A549 (cell line): Measurements from ENCODE around the gene USH1C. TPM values are rescaled to one million over a fixed set of nuclear protein-coding genes. Genes with fewer than 3 reads are reported as not detected.
A peak's percentile ranks its signal among the peaks of the same experiment; 100 is the strongest.

Source experiments
- ATAC-seq, 2 experiments: fragments of 200-7000 bp in 1 of 2; fragments of >200 bp in 1 of 2; cut with Nextera tagmentation in 1 of 2; cut with Tn5 transposase in 1 of 2; 3 replicates each; pipeline versions ENCODE4 v1.8.0 to v1.9.1; 2018 to 2020; ENCODE audit warnings: mild to moderate bottlenecking in 1 of 2, moderate library complexity in 1 of 2
- CTCF ChIA-PET: fragments of 300-600 bp; sonication (Branson Sonifier 250); formaldehyde crosslinking; extraction: SDS; loops from one replicate; lab custom pipeline; 2021; ENCODE audit warnings: antibody characterized with exemption, inconsistent platforms; lab: Yijun Ruan, JAX
- POLR2A ChIA-PET: fragments of 350-600 bp; formaldehyde crosslinking; extraction: SDS; loops from one replicate; lab custom pipeline; 2021; ENCODE audit warnings: antibody characterized with exemption, inconsistent platforms; lab: Yijun Ruan, JAX
- DNase-seq, 2 experiments: peaks; one replicate each; pipeline versions ENCODE4 v3.0.0 to v3.0.0-alpha.2; 2011 to 2016; ENCODE audit warnings: low read depth in 1 of 2, low spot score in 1 of 2
- FAIRE-seq: peaks from 2 replicates; lab custom pipeline; 2011; peaks lifted over from hg19 to GRCh38; lab: Jason Lieb, UNC
- H3K27ac ChIP-seq, 2 experiments: fragments of >200 bp; sonication (Bioruptor Twin); formaldehyde crosslinking; 3 replicates each; pipeline ENCODE4 v1.5.1; 2016 to 2017
- H3K4me1 ChIP-seq: fragments of >200 bp; sonication (Bioruptor Twin); formaldehyde crosslinking; 3 replicates; pipeline ENCODE4 v1.6.1; 2016
- H3K4me2 ChIP-seq: fragments of >200 bp; sonication (Bioruptor Twin); formaldehyde crosslinking; 3 replicates; pipeline ENCODE4 v1.6.1; 2016
- H3K4me3 ChIP-seq: fragments of >200 bp; sonication (Bioruptor Twin); formaldehyde crosslinking; 3 replicates; pipeline ENCODE4 v1.5.1; 2016
- H3K9me3 ChIP-seq: fragments of >200 bp; sonication (Bioruptor Twin); formaldehyde crosslinking; 3 replicates; pipeline ENCODE4 v1.6.1; 2016
- CBX2 ChIP-seq: fragments of 200-600 bp; sonication (generic); IDR thresholded peaks from 2 replicates; pipeline ENCODE4 v1.6.1; 2016; ENCODE audit warnings: low read depth, mild to moderate bottlenecking, borderline replicate concordance
- CEBPB ChIP-seq, 2 experiments: fragments of >200 bp in 1 of 2; sonication (Bioruptor Twin) in 1 of 2; formaldehyde crosslinking in 1 of 2; IDR thresholded peaks; 2 replicates each; pipeline ENCODE4 v1.6.1; 2012 to 2016
- CHD4 ChIP-seq: fragments of 200-600 bp; sonication (generic); IDR thresholded peaks from 2 replicates; pipeline ENCODE4 v1.6.1; 2016; ENCODE audit warnings: antibody characterized with exemption, mild to moderate bottlenecking, borderline replicate concordance
- CTCF ChIP-seq: fragments of >200 bp; sonication (Bioruptor Twin); formaldehyde crosslinking; IDR thresholded peaks from 3 replicates; pipeline ENCODE4 v1.5.1; 2016
- EHF ChIP-seq: fragments of 250-450 bp; sonication (Bioruptor Pico); IDR thresholded peaks from 2 replicates; pipeline ENCODE4 v1.5.0; 2020; ENCODE audit warnings: mild to moderate bottlenecking
- FOSL2 ChIP-seq, 2 experiments: fragments of 450-650 bp in 1 of 2; fragments of >200 bp in 1 of 2; sonication (Bioruptor Twin) in 1 of 2; formaldehyde crosslinking; IDR thresholded peaks; 2 replicates each; pipeline versions ENCODE4 v1.5.0 to v1.6.1; 2016 to 2020; ENCODE audit warnings: mild to moderate bottlenecking in 1 of 2, moderate library complexity in 1 of 2
- FOXS1 ChIP-seq: fragments of 250-450 bp; sonication (Bioruptor Pico); IDR thresholded peaks from 2 replicates; pipeline ENCODE4 v1.5.0; 2020; ENCODE audit warnings: mild to moderate bottlenecking, moderate library complexity
- HES2 ChIP-seq: fragments of >200 bp; sonication (Bioruptor Twin); formaldehyde crosslinking; IDR thresholded peaks from 2 replicates; pipeline ENCODE4 v1.6.1; 2016
- HMGXB4 ChIP-seq: fragments of 250-450 bp; sonication (Bioruptor Pico); IDR thresholded peaks from 2 replicates; pipeline ENCODE4 v1.5.0; 2021; ENCODE audit warnings: mild to moderate bottlenecking, moderate library complexity, borderline replicate concordance
- HOXA7 ChIP-seq: fragments of 250-450 bp; sonication (Bioruptor Pico); IDR thresholded peaks from 2 replicates; pipeline ENCODE4 v1.5.0; 2020; ENCODE audit warnings: mild to moderate bottlenecking, moderate library complexity
- JUN ChIP-seq, 2 experiments: fragments of >200 bp; sonication (Bioruptor Twin); formaldehyde crosslinking; IDR thresholded peaks; 2 replicates in 1 of 2; 3 replicates in 1 of 2; pipeline ENCODE4 v1.6.1; 2016 to 2017
- KDM5A ChIP-seq: fragments of 200-600 bp; sonication (generic); IDR thresholded peaks from 2 replicates; pipeline ENCODE4 v1.6.1; 2016; ENCODE audit warnings: antibody characterized with exemption, mild to moderate bottlenecking
- MAX ChIP-seq: IDR thresholded peaks from 2 replicates; pipeline ENCODE4 v1.6.1; 2012
- MAZ ChIP-seq: fragments of 150-350 bp; IDR thresholded peaks from 2 replicates; pipeline ENCODE4 v1.6.1; 2014; ENCODE audit warnings: antibody characterized with exemption, low read depth, low read length, borderline replicate concordance
- NR3C1 ChIP-seq: fragments of >200 bp; sonication (Bioruptor Twin); formaldehyde crosslinking; IDR thresholded peaks from 3 replicates; pipeline ENCODE4 v1.6.1; 2017
- PBX3 ChIP-seq: IDR thresholded peaks from 2 replicates; pipeline ENCODE4 v1.6.1; 2012
- POLR2A ChIP-seq: IDR thresholded peaks from 2 replicates; pipeline ENCODE4 v1.6.1; 2012; ENCODE audit warnings: mild to moderate bottlenecking, low read length
- RAD21 ChIP-seq, 2 experiments: fragments of >200 bp in 1 of 2; sonication (Bioruptor Twin) in 1 of 2; formaldehyde crosslinking in 1 of 2; IDR thresholded peaks in 1 of 2; conservative IDR thresholded peaks in 1 of 2; 2 replicates in 1 of 2; 3 replicates in 1 of 2; pipeline ENCODE4 v1.6.1; 2012 to 2018; ENCODE audit warnings: inconsistent platforms in 1 of 2
- RARB ChIP-seq: fragments of 250-450 bp; sonication (Bioruptor Pico); IDR thresholded peaks from 2 replicates; pipeline ENCODE4 v1.8.0; 2021; ENCODE audit warnings: mild to moderate bottlenecking, moderate library complexity
- SMC3 ChIP-seq: fragments of >200 bp; sonication (Bioruptor Twin); formaldehyde crosslinking; IDR thresholded peaks from 3 replicates; pipeline ENCODE4 v1.6.1; 2018; ENCODE audit warnings: inconsistent platforms
- SREBF2 ChIP-seq: fragments of 450-650 bp; IDR thresholded peaks from 2 replicates; pipeline ENCODE4 v1.6.1; 2014; ENCODE audit warnings: mild to moderate bottlenecking, moderate library complexity
- USF2 ChIP-seq: fragments of 450-650 bp; IDR thresholded peaks from 2 replicates; pipeline ENCODE4 v1.6.1; 2014; ENCODE audit warnings: antibody characterized with exemption
- ZC3H11A ChIP-seq: fragments of 450-650 bp; IDR thresholded peaks from 2 replicates; pipeline ENCODE4 v1.6.1; 2014; ENCODE audit warnings: antibody characterized with exemption, mild to moderate bottlenecking
- ZFP36 ChIP-seq: fragments of 450-650 bp; IDR thresholded peaks from 2 replicates; pipeline ENCODE4 v1.6.1; 2014; ENCODE audit warnings: borderline replicate concordance; ENCODE audit not compliant: partially characterized antibody
- ZNF302 ChIP-seq: fragments of 250-450 bp; sonication (Bioruptor Pico); IDR thresholded peaks from 2 replicates; pipeline ENCODE4 v1.9.0; 2021; ENCODE audit warnings: inconsistent platforms, mild to moderate bottlenecking, moderate library complexity
- WGBS: methylation state at CpG from one replicate; pipeline ENCODE4 v1.1.6; 2017; ENCODE audit errors: missing lambda C conversion rate; 5-methylcytosine and 5-hydroxymethylcytosine counted together
- polyA plus RNA-seq, 4 experiments: library from polyadenylated mRNA; depleted of rRNA in 3 of 4; stranded (reverse); fragments of >200 nt; fragmentation: RNase III in 1 of 4; extraction: RNeasy Plus Mini Kit Qiagen cat#74134 plus additional on column Dnase treatment in 1 of 4; gene quantifications; 2 replicates in 3 of 4; 3 replicates in 1 of 4; pipeline ENCODE4 v1.2.3, GENCODE V29; 2011 to 2017

Gene USH1C
- polyA plus RNA-seq, 2 of the 4 experiments (the other 2 are of a cell fraction): 3.2 to 8.6 TPM

- ChIA-PET POLR2A (no interaction called here), CTCF (interaction anchor here (1.0 to 45.8 kb wide), 5 partner anchors 20 to 303 kb away, joined by 3 to 1119 read pairs (median 3); partner anchors contain the start of gene KCNJ11)
- H3K4me3 ChIP-seq: no peak overlapping the region
- H3K4me2 ChIP-seq: no peak overlapping the region
- ATAC-seq: no peak
- no peak for DNase-seq
- no peak overlapping the region for H3K27ac ChIP-seq
- H3K4me1 ChIP-seq: peaks cover 6% of the 10 kb centered on the region; the same call in 2 of the 3 replicates
- no peak for TF ChIP-seq CHD4
- no peak for TF ChIP-seq ZNF302 (CRISPR knock-in tag)
- TF ChIP-seq FOSL2 (IDR thresholded peaks at IDR 0.05): no peak
- no peak for TF ChIP-seq FOSL2 (CRISPR knock-in tag; IDR thresholded peaks at IDR 0.05)
- no peak for FAIRE-seq
- WGBS: 46% methylated on average over 2 of the region's 2 CpGs
- no peaks in the 10 kb centered on the region for H3K9me3 ChIP-seq
Measured at GRCh38 chr11:17532784-17533183, 11.4 kb downstream of the USH1C start.

- TF ChIP-seq HMGXB4 (CRISPR knock-in tag): no peak
- no peak for TF ChIP-seq CHD4
- no peak for TF ChIP-seq MAX
- TF ChIP-seq HOXA7 (CRISPR knock-in tag): no peak
- no peak for TF ChIP-seq KDM5A
- TF ChIP-seq EHF (CRISPR knock-in tag): no peak
- no peak for TF ChIP-seq ZNF302 (CRISPR knock-in tag)
- TF ChIP-seq CEBPB (IDR thresholded peaks at IDR 0.05): no peak
- TF ChIP-seq RAD21 (conservative IDR thresholded peaks at IDR 0.05 in 1 of 2, IDR thresholded peaks at IDR 0.05 in 1 of 2): no peak
- no peak for TF ChIP-seq USF2
- TF ChIP-seq ZFP36: no peak
- TF ChIP-seq NR3C1: no peak
- no peak for TF ChIP-seq HES2
- no peak for TF ChIP-seq PBX3
- TF ChIP-seq ZC3H11A: no peak
- no peak for TF ChIP-seq CBX2
- Histone ChIP-seq H3K4me1 (peaks cover 6% of the 10 kb centered on the region; the same call in 2 of the 3 replicates), H3K4me3 (no peak overlapping the region), H3K27ac (no peak overlapping the region), H3K4me2 (peak overlapping the region; percentile 13; the same call in 1 of the 3 replicates), H3K9me3 (no peaks in the 10 kb centered on the region)
- DNase-seq (no peak), ATAC-seq (no peak), FAIRE-seq (no peak)
- WGBS: 36% methylated on average over 6 of the region's 6 CpGs
- POLR2A ChIA-PET: no interaction called here
- CTCF ChIA-PET: interaction anchor here (1.0 to 45.8 kb wide), 7 partner anchors 11 to 302 kb away, joined by 3 to 1119 read pairs (median 4); partner anchors contain the start of gene KCNJ11
Measured at GRCh38 chr11:17531636-17532113, 12.5 kb downstream of the USH1C start.

GRCh38 chr11:17531071-17531600, 13.1 kb downstream of the USH1C start:
- Histone ChIP-seq H3K27ac (no peak overlapping the region), H3K4me2 (no peak overlapping the region; the same call in 2 of the 3 replicates), H3K9me3 (no peaks in the 10 kb centered on the region), H3K4me1 (peaks cover 6% of the 10 kb centered on the region; the same call in 2 of the 3 replicates), H3K4me3 (no peak overlapping the region)
- FAIRE-seq: no peak
- 85% methylated on average over 14 of the region's 22 CpGs for WGBS
- CTCF ChIA-PET: interaction anchor here (1.5 to 45.8 kb wide), 5 partner anchors 12 to 301 kb away, joined by 3 to 1119 read pairs (median 89); partner anchors contain the start of gene KCNJ11
- TF ChIP-seq EHF (CRISPR knock-in tag) (no peak), CTCF (no peak), PBX3 (no peak), RARB (CRISPR knock-in tag) (no peak), JUN (IDR thresholded peaks at IDR 0.05) (no peak), HES2 (no peak), MAZ (no peak), SMC3 (no peak), POLR2A (no peak), ZFP36 (no peak), FOXS1 (CRISPR knock-in tag) (no peak), SREBF2 (no peak)
- POLR2A ChIA-PET: no interaction called here
- no peak for ATAC-seq
- no peak for DNase-seq
